ENCODE results near the gene USP48.
"Not testable (repeated sequence)": the region's sequence is repeated elsewhere in the genome, so short reads cannot be mapped to it uniquely, and the experiment has no call there.

Gene USP48, protein sequence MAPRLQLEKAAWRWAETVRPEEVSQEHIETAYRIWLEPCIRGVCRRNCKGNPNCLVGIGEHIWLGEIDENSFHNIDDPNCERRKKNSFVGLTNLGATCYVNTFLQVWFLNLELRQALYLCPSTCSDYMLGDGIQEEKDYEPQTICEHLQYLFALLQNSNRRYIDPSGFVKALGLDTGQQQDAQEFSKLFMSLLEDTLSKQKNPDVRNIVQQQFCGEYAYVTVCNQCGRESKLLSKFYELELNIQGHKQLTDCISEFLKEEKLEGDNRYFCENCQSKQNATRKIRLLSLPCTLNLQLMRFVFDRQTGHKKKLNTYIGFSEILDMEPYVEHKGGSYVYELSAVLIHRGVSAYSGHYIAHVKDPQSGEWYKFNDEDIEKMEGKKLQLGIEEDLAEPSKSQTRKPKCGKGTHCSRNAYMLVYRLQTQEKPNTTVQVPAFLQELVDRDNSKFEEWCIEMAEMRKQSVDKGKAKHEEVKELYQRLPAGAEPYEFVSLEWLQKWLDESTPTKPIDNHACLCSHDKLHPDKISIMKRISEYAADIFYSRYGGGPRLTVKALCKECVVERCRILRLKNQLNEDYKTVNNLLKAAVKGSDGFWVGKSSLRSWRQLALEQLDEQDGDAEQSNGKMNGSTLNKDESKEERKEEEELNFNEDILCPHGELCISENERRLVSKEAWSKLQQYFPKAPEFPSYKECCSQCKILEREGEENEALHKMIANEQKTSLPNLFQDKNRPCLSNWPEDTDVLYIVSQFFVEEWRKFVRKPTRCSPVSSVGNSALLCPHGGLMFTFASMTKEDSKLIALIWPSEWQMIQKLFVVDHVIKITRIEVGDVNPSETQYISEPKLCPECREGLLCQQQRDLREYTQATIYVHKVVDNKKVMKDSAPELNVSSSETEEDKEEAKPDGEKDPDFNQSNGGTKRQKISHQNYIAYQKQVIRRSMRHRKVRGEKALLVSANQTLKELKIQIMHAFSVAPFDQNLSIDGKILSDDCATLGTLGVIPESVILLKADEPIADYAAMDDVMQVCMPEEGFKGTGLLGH

DNA sequence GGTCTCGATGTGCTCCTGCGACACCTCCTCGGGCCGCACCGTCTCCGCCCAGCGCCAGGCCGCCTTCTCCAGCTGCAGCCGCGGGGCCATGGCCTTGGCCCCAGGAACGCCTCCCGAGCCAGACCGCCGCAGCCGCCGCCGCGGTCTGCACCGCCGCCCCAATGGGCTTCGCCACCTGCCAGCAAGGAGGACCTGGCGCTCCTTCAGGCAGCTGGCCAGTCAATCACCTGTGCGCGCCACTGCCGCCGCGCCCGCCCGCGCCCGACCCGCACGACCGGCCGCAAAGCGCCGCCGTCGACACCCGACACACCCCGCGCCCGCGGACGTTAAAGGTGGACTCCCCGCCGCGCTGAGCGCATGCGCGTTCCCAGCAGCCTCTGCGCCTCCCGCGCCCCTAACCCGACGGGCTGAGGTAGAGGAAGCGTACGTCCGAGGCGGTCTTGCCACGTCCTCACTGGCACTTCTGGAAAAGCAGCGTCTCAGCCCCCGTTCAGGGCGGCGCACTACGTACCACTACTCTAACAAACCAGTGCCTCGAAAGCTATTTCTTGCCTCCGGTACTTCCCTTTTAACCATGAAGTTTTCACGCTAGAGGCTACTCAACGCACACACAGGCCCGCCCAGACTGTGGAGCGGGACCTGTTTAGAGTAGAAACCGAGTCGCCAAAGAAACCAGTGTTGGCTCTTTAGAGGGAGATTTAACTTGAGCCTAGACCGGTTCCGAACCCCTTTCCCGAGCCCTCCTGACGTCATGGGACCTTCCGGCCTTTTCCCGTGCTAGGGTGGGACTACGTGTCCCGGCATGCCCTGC, at the start of gene USP48:
Gene USP48 (minus strand): TSS at position 282 of the 811 bp plus-strand sequence. CDS start 192 bp downstream, at position 90.
- DNase-seq: peak; percentile 98

- DNase-seq: no peak
These were observed 48.6 kb upstream of the USP48 start for GRCh38 chr1:21831454-21831970.

DNA sequence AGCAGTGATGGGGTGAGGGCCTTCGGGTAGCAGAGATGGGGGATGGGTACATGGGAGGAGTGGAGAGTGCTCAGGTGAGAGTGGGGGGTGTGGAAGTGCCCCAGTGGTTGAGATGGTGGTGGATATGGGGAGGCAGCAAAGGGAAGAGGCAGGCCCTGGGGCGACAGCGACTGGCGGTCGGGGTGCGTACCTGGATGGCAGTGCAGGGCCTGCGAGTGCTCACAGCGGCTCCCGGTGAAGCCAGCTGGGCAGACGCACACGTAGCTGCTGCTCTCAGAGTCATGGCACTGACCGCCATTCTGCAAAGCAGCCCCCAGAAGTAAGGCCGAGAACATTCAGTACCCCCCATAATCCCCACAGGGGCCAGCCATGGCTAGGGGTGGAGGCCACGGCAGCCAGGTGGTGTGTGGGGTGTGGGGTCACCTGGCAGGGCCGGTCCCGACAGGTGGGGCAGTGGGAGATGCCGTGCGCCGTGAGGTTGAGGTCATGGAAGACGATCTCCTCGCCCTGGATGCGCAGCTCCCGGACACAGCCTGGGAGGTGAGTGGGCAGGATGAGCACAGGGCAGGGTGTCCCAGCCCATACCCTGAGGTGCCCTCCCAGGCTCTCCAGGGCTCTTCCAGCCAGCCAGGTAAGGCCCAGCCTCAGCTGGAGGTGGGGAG, 48.0 kb upstream of the USP48 start:
- no peak for DNase-seq

DNA sequence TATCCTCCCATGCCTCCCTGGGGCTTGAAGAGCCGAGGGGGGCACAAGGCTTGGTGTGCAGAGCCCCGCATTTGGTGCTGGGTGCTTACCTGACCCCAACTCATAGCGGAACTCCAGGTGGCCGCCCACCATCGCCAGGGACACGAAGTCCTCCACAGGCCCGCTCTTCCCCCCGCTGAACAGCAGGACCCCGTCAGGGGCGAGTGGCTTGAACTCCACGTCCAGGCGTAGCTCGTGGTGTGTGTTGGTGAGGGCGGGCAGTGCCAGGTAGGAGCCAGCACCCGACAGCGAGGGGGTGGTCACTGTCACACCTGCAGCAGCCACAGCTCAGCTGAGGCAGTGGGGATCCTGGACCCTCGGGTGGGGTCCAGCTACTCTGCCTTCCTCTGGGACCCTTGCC, 46.3 kb upstream of the USP48 start:
- no peak for DNase-seq

GRCh38 chr1:21828506-21829210, 45.7 kb upstream of the USP48 start:
- no peak for DNase-seq

GRCh38 chr1:21828075-21828474, 45.1 kb upstream of the USP48 start:
- DNase-seq: no peak

DNA sequence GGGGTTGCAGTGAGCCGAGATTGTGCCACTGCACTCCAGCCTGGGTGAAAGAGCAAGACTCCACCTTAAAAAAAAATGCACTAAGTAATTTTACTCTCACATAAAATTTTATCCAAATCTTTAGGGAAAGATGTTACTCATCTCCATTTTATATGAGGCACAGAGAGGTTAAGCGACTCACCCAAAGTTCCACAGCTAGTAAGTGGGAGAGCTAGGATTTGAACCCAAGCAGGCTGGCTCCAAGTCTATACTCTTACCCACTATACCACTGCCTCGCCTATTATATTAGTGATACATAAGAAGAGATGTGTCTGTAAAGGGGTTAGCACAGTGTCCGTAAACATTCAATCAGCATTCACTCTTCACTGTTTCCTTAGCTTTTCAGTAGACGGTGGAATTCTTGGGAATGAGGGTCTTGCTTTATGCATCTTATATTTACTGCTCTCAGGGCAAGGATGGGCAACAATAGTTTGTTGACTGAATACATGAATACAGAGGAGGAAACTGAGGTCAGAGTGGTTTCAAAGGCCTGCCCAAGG, 44.3 kb upstream of the USP48 start:
- DNase-seq: no peak

- DNase-seq: not testable (repeated sequence)
These were observed 43.7 kb upstream of the USP48 start for GRCh38 chr1:21826694-21827093.

DNA sequence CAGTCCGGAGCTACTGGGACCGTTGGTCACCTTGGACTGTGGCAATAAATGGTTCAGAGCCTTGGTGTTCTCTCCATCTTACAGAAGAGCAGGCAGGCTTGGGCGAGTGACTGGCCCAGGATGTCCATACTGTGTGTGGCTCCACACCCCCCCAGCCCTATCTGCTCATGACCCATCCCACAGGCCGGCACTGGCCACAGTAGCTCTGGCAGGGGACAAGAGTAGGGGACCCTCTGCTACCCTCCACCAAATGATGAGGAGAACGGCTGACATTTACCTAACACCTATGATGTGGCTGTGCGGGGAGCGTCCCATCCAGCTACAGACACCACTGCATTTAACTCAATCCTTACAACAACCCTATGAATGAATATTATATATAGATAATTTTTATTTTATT, 42.4 kb upstream of the USP48 start:
- no peak for DNase-seq

GRCh38 chr1:21824926-21825325, 42.0 kb upstream of the USP48 start:
- DNase-seq: no peak

DNA sequence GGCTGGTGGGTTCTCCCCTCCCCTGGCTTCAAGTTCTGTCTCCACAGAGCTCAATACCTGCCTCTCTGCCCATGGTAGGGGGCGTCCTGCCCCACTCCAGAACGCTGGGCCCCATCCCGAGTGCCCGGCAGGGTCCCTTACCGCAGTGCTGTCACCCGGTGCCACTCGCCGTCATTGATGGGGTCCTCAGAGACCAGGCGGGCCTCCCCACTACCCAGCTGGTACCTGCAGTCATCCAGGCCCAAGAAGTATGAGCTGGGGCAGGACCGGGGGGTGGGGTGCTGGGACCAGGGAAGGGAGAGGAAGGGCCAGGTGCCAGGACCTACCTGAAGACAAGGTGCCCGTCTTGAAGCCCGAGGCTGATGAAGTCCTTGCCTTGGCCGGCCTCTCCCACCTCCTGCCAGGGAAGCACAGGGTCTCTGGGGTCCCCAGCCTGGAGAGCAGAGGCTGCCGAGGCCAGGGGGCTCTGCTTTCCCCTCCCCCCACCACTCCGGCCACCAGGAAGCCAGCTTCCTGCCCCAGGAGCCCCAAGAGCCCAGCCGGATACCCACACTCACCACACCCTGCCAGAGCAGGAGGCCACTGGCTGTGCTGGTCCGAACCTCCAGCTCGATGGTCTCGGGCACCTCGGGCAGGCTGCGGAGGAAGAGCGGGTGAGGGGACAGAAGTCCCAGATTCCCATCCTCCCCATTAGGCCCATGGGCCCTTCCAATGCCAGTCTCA, 41.2 kb upstream of the USP48 start:
- DNase-seq: no peak

GRCh38 chr1:21823206-21823979, 40.4 kb upstream of the USP48 start:
- no peak for DNase-seq

- no peak for DNase-seq
These were observed 39.4 kb upstream of the USP48 start for GRCh38 chr1:21822349-21822748.

DNA sequence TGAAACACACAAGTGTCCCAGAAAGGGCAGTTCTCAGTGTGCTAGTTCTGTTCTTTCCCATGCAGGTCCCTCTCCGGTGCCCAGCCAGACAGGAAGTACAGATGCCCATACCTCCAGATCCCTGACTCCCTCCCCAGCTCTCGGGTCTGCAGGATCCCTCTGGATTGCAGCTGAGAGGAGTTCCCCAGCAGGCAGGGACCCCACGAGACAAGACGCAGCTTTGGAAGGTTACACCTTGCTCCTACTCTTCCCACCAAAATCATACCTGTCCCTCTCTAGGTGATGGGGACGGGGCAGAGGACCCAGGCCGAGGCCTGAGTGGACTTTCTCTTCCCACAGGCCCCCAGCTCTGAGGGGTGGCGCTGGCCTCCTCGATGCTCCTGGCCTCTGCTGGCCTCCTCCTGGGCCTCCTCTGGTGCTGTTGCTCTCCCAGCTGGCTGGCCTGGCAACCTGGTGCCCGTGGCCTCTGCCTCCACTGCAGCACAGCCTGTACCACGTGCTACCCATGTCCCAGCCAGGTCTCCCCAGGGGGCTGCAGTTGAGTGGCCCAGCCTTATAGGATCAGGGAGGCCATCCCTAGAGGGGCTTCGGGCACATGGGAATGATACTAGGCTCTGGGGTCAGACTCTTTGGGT, 38.6 kb upstream of the USP48 start:
- no peak for DNase-seq

- DNase-seq: no peak
These were observed 37.8 kb upstream of the USP48 start for GRCh38 chr1:21820597-21821232.

DNA sequence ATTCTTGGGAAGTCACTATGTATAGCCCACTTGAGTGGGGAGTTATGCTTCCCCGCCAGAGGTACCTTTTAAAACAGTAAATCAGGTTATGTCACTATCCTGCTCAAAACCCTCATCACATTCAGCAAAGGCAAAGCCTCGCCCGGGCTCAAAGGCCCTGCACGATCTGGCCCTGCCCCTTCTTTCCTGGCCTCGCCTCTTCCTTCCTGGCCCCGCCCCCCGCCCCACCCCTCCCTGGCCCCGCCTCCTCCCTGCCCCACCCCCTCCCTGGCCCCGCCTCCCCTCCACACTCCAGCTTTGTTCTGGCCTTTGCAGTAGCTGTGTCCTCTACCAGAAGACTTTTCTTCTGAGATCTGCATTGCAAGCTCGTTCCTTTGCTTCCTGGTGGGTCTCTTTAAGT, 35.7 kb upstream of the USP48 start:
- DNase-seq: no peak

DNA sequence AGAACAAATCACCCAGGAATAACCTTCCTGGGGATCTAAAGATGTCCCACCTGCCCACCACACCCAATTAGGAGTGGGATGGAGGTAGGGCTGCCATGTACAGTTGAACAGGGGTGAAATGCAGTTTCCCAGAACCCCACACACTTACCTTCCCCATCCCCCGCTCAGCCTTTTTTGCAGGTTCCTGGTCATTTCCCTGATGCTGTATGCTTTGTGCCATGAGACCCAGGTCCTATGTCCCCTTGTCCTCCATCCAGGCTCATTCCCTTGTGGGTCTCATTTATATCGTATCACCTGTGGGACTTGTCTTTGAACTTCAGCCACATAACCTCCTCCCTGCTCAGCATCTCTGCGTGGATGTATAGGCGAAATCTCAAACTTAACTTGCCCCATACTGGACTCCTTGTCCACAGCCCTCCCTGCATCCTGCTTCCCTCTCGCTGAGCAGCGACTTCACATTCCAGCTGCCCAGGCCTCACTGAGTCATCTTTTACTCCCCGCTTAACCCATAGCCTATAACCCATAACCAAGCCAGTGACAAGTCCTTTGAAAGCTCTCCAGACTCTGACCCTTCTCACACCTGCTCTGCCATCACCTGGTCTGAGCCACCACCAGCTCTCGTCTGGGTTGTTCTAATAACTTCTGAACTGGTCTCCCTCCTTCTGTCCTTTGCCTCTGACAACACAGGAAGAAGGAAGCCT, 33.8 kb upstream of the USP48 start:
- no peak for DNase-seq

All from NCI-H345 (cell line).